Fibroblast of gingiva (primary cell): Measurements from ENCODE around the gene FLCN.
"Not testable (repeated sequence)": the region's sequence is repeated elsewhere in the genome, so short reads cannot be mapped to it uniquely, and the experiment has no call there.

Experiments used
- DNase-seq: peaks from one replicate; pipeline ENCODE4 v3.0.0-alpha.2; 2011; ENCODE audit warnings: low read depth

Gene FLCN

GRCh38 chr17:17186051-17186450 lies 50.9 kb downstream of the FLCN start:
- no peak for DNase-seq

GRCh38 chr17:17184985-17185757 lies 51.8 kb downstream of the FLCN start:
- DNase-seq, result not testable (repeated sequence)

- no peak for DNase-seq
Observed at GRCh38 chr17:17183744-17184143, 53.2 kb downstream of the FLCN start.

- no peak for DNase-seq
Observed at GRCh38 chr17:17182598-17183136, 54.3 kb downstream of the FLCN start.

- no peak for DNase-seq
Observed at GRCh38 chr17:17181666-17182597, 55.0 kb downstream of the FLCN start.

- DNase-seq, result no peak
Observed at GRCh38 chr17:17180741-17181525, 56.0 kb downstream of the FLCN start.

- DNase-seq, result no peak
Observed at GRCh38 chr17:17180141-17180603, 56.8 kb downstream of the FLCN start.

GRCh38 chr17:17179371-17179827 lies 57.6 kb downstream of the FLCN start:
- DNase-seq, result no peak

- no peak for DNase-seq
Observed at GRCh38 chr17:17177176-17177575, 59.8 kb downstream of the FLCN start.

- no peak for DNase-seq
Observed at GRCh38 chr17:17176341-17176740, 60.6 kb downstream of the FLCN start.

- DNase-seq, result no peak
Observed at GRCh38 chr17:17175917-17176316, 61.1 kb downstream of the FLCN start.

- no peak for DNase-seq
Observed at GRCh38 chr17:17175340-17175739, 61.6 kb downstream of the FLCN start.

- no peak for DNase-seq
Observed at GRCh38 chr17:17173921-17174320, 63.0 kb downstream of the FLCN start.

- DNase-seq, result no peak
Observed at GRCh38 chr17:17172990-17173389, 64.0 kb downstream of the FLCN start.

- no peak for DNase-seq
Observed at GRCh38 chr17:17172001-17172939, 64.7 kb downstream of the FLCN start.

- no peak for DNase-seq
Observed at GRCh38 chr17:17171186-17171585, 65.8 kb downstream of the FLCN start.

- peak; percentile 59 for DNase-seq
Observed at GRCh38 chr17:17170346-17170985, 66.5 kb downstream of the FLCN start.

GRCh38 chr17:17169396-17169795 lies 67.6 kb downstream of the FLCN start:
- DNase-seq, result no peak

- no peak for DNase-seq
Observed at GRCh38 chr17:17168401-17168800, 68.6 kb downstream of the FLCN start.

- no peak for DNase-seq
Observed at GRCh38 chr17:17167986-17168385, 69.0 kb downstream of the FLCN start.
